ENCODE results near the gene EPHB2. TPM values are rescaled to one million over a fixed set of nuclear protein-coding genes. Genes with fewer than 3 reads are reported as not detected.

The EPHB2 gene
- total and polyA plus RNA-seq, 2 of the 4 experiments (the other 2 are of a cell fraction), result 52.3 to 58.8 TPM

- Histone ChIP-seq H2BK20ac (ENCODE audit: low read depth, low read length) (no peak overlapping the region), H3K9me3 (ENCODE audit: control insufficient read depth, insufficient read depth, low read length) (no peaks in the 10 kb centered on the region), H3K36me3 (ENCODE audit: control insufficient read depth, insufficient read depth, low read length) (no peaks in the 10 kb centered on the region), H2AK9ac (replicated peaks; ENCODE audit: low read depth, low read length, poor library complexity) (no peak overlapping the region), H3K4ac (ENCODE audit: low read depth, low read length) (no peak overlapping the region), H3K56ac (ENCODE audit: extremely low read depth, insufficient read depth, low read length) (no peak overlapping the region), H2BK5ac (ENCODE audit: low read depth, low read length, poor library complexity, severe bottlenecking) (no peak overlapping the region), H4K5ac (ENCODE audit: low read depth, low read length) (no peak overlapping the region), H3K4me3 (ENCODE audit: insufficient read depth, low read depth, low read length) (no peak overlapping the region), H3K27me3 (ENCODE audit: control insufficient read depth, insufficient read depth, low read length) (peaks cover 77% of the 10 kb centered on the region), H3K9ac (ENCODE audit: low read depth, low read length) (no peak overlapping the region), H2BK120ac (ENCODE audit: low read depth, low read length) (no peak overlapping the region), H3K27ac (ENCODE audit: insufficient read depth, low read length) (no peak overlapping the region), H3K9me1 (ENCODE audit: insufficient read depth, low read length) (no peaks in the 10 kb centered on the region), H3K79me1 (ENCODE audit: low read depth in 1 of 2, low read length in 2 of 2) (no peaks in the 10 kb centered on the region), H4K91ac (ENCODE audit: insufficient read depth, low read depth, low read length) (no peak overlapping the region), H3K4me2 (ENCODE audit: low read depth, low read length) (no peak overlapping the region), H3K18ac (ENCODE audit: low read depth, low read length) (no peak overlapping the region), H2AFZ (replicated peaks; ENCODE audit: low read length, poor library complexity) (no peak overlapping the region), H2AK5ac (ENCODE audit: low read depth, low read length) (no peak overlapping the region), H4K20me1 (ENCODE audit: insufficient read depth, low read length) (no peaks in the 10 kb centered on the region), H2BK15ac (ENCODE audit: low read depth, low read length) (no peak overlapping the region), H3K23ac (ENCODE audit: low read depth, low read length) (no peak overlapping the region), H4K8ac (ENCODE audit: low read depth in 2 of 2, low read length in 2 of 2) (no peak overlapping the region), H3K4me1 (ENCODE audit: control insufficient read depth, insufficient read depth, low read length) (no peaks in the 10 kb centered on the region), H3K14ac (replicated peaks; ENCODE audit: low read depth, low read length) (no peak overlapping the region)
- intact Hi-C loops (cut with micrococcal nuclease), result loop anchor here (10.0 kb wide), 1 partner anchor 298 kb away; no protein-coding TSS in a partner anchor
- ChIA-PET POLR2A (ENCODE audit: unreplicated experiment) (interaction anchor here (0.6 kb wide), 1 partner anchor 219 kb away, joined by 4 read pairs; no protein-coding TSS in a partner anchor), CTCF (no interaction called here)
- in situ Hi-C loops (cut with MboI; ENCODE audit: low sequenced_read_pairs), result no loop called here
- WGBS, 2 experiments (ENCODE audit: extremely low coverage in 2 of 2, insufficient read length in 1 of 2), result 63% methylated on average over 1 of the region's 2 CpGs; no CpG with 5 or more reads in 1 of the 2 experiments
- no peak for ATAC-seq (ENCODE audit: low read depth)
- no TSS peak for BruUV-seq (replicated peaks)
- no peak for DNase-seq
- dilution Hi-C loops (cut with HindIII; ENCODE audit: low sequenced_read_pairs, unreplicated experiment), result no loop called here
- TF ChIP-seq MXI1 (IDR thresholded peaks at IDR 0.05; ENCODE audit: borderline replicate concordance, low read depth, low read length) (no peak), ELK1 (IDR thresholded peaks at IDR 0.05; ENCODE audit: borderline replicate concordance, low read depth, low read length) (no peak), CEBPB (IDR thresholded peaks at IDR 0.05; ENCODE audit: low read depth, low read length) (no peak), SMC3 (IDR thresholded peaks at IDR 0.05; ENCODE audit: low read depth, low read length) (no peak), RFX5 (IDR thresholded peaks at IDR 0.05; ENCODE audit: low read depth, low read length) (no peak), MAZ (IDR thresholded peaks at IDR 0.05; ENCODE audit: borderline replicate concordance, low read depth, low read length) (no peak), POLR2A (IDR thresholded peaks at IDR 0.05; ENCODE audit: low read depth, low read length) (no peak), BHLHE40 (IDR thresholded peaks at IDR 0.05; ENCODE audit: low read depth, low read length) (no peak), CHD1 (IDR thresholded peaks at IDR 0.05; ENCODE audit: low read depth, low read length) (no peak), MAFK (IDR thresholded peaks at IDR 0.05; ENCODE audit: low read depth, low read length) (no peak), NFE2L2 (IDR thresholded peaks at IDR 0.05; ENCODE audit: low read depth, low read length) (no peak), RCOR1 (IDR thresholded peaks at IDR 0.05; ENCODE audit: insufficient replicate concordance, low read length) (no peak), RAD21 (IDR thresholded peaks at IDR 0.05; ENCODE audit: low read length) (no peak), FOS (IDR thresholded peaks at IDR 0.05; ENCODE audit: low read depth, low read length) (no peak)
- TF ChIP-seq, protein P1, sequence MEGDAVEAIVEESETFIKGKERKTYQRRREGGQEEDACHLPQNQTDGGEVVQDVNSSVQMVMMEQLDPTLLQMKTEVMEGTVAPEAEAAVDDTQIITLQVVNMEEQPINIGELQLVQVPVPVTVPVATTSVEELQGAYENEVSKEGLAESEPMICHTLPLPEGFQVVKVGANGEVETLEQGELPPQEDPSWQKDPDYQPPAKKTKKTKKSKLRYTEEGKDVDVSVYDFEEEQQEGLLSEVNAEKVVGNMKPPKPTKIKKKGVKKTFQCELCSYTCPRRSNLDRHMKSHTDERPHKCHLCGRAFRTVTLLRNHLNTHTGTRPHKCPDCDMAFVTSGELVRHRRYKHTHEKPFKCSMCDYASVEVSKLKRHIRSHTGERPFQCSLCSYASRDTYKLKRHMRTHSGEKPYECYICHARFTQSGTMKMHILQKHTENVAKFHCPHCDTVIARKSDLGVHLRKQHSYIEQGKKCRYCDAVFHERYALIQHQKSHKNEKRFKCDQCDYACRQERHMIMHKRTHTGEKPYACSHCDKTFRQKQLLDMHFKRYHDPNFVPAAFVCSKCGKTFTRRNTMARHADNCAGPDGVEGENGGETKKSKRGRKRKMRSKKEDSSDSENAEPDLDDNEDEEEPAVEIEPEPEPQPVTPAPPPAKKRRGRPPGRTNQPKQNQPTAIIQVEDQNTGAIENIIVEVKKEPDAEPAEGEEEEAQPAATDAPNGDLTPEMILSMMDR (conservative IDR thresholded peaks at IDR 0.05; ENCODE audit: low read depth, low read length), result no peak
- TF ChIP-seq, protein P2, sequence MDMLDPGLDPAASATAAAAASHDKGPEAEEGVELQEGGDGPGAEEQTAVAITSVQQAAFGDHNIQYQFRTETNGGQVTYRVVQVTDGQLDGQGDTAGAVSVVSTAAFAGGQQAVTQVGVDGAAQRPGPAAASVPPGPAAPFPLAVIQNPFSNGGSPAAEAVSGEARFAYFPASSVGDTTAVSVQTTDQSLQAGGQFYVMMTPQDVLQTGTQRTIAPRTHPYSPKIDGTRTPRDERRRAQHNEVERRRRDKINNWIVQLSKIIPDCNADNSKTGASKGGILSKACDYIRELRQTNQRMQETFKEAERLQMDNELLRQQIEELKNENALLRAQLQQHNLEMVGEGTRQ (IDR thresholded peaks at IDR 0.05; ENCODE audit: low read depth, low read length), result no peak
Observed at GRCh38 chr1:22666412-22666811, 44.2 kb upstream of the EPHB2 start.

Data from IMR-90 (cell line).